GM12892 (cell line): ENCODE data around the gene DCTN2.
"Not testable (repeated sequence)": the region's sequence is repeated elsewhere in the genome, so short reads cannot be mapped to it uniquely, and the experiment has no call there.

ENCODE experiments used
- POLR2A ChIP-seq: IDR thresholded peaks from 2 replicates; pipeline ENCODE4 v1.6.1; 2011; ENCODE audit warnings: low read depth, low read length, control low read depth
- POLR2AphosphoS5 ChIP-seq: IDR thresholded peaks from 2 replicates; pipeline ENCODE4 v1.6.1; 2011; ENCODE audit warnings: low read depth, low read length, control low read depth
- TAF1 ChIP-seq: IDR thresholded peaks from 2 replicates; pipeline ENCODE4 v1.6.1; 2011; ENCODE audit warnings: low read depth, mild to moderate bottlenecking, control low read depth, low read length, borderline replicate concordance

DNA sequence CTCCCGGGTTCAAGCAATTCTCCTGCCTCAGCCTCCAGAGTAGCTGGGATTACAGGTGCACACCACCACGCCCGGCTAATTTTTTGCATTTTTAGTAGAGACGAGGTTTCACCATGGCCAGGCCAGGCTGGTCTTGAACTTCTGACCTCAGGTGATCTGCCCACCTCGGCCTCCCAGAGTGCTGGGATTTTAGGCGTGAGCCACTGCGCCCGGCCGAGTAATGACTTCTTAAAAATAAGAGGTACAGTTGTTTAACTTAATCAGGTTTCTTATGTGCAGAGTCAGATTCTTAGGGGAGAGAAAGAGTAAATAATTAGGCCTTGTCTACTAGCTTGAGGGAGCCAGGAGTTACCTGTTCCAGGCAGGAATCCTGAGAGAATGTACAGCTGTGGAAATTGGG, 32.7 kb downstream of the DCTN2 start:
- not testable (repeated sequence) for TF ChIP-seq POLR2AphosphoS5, TAF1, POLR2A
